Ramos (cell line): ENCODE results near the gene COL20A1.

Experiments
- in situ Hi-C: fragments of 300-500 bp; cut with MboI; formaldehyde crosslinking; loops from one replicate; pipeline ENCODE4 v1.14.3; 2022; ENCODE audit warnings: low sequenced_read_pairs; ENCODE audit not compliant: unreplicated experiment

The COL20A1 gene

DNA sequence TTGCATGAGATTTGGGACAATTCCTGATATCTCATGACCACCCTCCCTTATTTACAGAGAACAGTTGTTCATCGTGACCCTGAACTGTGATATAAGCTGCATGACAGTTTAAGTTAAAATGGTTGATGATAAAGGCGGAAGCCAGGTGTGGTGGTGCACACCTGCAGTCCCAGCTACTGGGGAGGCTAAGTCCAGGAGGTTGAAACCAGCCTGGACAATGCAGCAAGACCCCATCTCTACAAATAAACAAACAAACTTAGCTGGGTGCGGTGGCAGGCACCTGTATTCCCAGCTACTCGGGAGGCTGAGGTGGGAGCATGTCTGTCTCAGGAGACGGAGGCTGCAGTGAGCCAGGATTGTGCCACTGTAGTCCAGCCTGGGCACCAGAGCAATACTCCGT is 24.1 kb downstream of the COL20A1 start:
- in situ Hi-C loops = no loop called here

DNA sequence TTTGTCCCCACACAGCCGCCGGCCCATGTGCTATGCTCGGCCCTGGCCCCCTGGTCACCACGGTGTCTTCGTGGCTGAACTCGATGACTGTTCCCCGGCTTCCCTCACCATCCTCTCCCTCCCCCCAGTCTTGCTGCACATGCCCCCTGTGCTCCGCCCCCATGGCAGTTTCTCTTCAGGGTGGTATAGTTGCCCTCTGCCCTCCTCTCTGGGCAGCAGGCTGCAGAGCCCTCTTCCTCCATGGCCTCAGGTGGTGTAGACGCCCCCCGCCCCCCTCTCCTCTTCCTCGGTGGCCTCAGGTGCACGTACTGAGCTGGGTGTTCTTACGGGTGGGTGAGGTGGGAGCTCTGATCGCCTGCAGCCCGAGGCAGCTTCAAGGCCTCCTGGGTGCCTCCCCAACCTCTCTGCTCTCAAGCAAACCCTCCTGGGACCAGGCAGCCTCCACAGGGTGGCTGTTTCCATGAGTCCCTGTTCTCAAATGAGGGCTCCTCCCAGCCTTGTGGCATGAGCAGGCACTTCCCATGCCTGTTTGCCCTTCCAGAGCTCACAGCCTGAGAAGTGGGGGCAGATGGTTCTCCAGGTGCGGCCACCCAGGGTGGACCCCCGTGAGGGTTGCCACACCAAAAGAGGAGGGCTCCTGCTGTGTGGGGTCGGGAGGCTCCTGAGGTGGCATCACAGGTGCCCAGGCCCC is 24.8 kb downstream of the COL20A1 start:
- in situ Hi-C loops = no loop called here

DNA sequence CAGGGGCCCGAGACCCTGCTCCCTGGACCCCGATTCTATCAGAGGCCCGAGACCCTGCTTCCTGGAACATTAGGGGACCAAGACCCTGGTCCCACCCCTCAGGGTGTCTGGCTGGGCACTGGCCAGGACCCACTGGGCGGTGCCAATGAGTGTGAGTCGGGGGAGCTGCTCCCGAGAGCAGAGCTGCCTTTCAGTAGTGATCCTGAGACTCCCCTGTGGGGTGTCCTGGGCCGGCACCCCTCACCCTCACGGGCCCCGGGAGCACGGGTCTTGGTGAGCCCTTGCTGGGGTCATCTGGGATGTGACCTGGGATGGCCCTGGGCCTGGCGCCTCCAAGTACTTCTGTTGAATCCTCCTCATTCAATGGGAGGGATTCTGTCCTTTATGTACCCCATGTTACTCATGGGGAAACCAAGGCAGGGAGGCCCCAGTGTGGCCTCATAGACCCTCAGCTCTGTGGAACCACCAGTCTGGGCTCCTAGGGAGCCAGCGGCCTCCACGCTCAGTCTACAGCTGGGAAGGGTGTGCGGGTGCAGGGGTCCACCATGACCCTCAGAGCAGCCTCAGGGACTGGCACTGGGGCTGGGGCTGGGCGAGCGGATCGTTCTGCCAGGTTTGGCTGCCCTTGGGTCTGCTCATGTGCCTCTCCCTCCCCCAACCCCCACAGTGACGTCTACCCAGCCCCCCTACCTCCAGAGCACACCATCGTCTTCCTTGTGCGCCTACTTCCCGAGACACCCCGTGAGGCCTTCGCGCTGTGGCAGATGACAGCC is 25.6 kb downstream of the COL20A1 start:
- in situ Hi-C loops = no loop called here

DNA sequence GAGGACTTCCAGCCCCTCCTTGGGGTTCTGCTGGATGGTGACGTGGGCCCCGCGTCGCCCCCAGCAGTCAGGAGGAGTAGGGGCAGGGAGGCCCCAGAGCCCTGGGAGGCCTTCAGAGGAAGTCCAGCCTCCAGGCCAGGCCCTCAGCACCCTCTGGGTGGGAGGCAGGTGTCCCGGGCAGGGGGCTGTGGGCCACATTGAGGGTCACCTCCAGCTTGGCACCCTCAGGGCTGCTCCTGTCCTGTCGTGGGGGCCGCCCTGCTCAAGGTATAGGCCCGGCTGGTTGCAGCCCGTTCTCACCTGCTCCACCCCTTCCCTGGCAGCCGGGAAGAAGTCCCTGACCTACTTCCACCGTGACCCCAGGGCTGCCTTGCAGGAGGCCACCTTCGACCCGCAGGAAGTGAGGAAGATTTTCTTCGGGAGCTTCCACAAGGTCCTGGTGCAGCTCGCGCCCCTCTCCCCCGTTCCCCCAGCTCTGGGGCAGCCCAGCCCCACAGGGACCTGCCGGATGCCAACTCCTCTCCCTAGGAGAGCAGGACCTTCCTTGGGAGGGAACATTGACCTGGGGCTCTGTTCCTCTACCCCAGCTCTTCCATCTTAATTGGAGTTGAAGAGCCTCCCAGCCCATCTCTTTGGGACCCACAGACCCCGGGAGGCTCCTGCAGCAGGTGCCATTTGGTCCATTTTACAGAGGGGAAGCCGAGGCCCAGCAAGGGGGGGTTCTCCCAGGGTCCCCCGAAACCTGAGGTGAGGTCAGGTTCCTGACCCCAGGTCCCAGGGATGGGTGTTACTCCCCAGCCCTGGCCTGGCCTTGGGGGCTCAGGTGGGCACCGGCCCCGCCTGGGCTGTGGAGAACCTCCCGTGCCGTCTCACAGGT is 26.4 kb downstream of the COL20A1 start:
- in situ Hi-C loops = no loop called here

DNA sequence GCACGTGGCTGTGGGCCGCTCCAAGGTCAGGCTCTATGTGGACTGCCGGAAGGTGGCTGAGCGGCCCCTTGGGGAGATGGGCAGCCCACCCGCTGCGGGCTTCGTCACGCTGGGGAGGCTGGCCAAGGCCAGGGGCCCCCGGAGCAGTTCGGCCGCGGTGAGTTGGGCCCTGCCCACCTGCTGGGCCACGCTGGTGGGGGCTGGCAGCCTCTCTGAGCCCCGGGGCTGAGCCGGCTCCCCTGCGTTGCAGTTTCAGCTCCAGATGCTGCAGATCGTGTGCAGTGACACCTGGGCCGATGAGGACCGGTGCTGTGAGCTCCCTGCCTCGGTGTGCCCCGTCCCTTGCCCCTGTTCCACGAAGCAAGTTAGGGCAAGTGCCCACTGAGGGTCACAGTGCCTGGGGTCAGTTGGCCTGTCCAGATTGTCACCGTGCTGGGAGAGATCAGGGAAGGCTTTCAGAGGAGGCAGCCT is 27.1 kb downstream of the COL20A1 start:
- in situ Hi-C loops = no loop called here

DNA sequence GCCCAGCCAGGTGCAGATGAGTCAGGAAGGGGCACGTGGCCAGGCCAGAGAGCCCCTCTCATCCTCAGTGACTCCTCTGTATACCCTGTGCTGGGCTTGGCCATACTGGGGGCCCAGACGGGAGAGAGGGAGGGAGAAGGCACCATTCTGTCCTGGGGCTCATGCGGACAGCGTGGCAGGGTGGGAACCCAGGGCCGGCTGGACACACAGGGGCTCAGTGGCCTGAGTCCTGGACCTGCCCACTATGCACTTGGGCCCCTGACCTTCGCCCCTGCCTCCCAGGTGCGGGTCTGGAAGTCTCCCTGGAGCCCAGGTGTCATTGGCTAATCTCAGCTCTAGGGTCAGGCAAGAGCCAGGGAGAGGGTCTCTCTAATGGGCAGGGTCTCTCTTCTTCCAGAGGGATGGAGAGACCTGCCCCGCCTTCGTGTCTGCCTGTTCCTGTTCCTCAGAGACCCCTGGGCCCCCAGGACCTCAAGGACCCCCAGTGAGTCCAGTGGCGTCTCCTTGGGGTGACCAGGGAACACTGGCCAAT is 27.7 kb downstream of the COL20A1 start:
- in situ Hi-C loops = no loop called here

DNA sequence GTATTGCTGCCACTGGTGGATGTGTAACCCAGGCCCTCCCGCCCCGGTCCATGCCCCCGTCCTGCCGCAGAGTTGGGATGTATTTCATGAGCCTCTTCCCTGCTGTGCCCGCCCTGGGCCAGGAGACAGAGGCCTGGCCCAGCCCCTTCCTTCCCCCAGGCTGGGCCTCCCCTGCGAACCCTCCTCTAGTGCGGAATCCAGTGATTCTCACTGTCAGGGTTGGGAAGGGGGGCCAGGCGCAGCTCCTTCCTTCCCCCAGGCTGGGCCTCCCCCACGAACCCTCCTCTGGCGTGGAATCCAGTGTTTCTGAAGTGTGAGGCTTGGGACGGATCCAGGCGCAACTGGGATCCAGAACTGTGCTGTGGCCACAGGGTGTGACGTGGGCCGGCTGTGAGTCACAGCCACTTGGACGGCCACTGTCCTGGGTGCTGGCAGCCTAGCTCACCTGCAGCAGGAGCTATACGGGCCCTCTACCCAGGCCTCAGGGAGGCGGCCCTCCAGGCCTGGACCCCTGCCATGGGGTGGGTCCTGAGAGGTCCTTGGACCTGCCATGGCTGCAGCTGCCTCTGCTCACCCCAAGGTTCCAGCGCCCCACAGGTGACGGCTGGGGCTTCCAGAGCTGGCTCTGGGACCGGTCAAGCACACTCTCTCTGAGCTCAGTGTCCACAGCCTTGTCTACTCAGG is 28.3 kb downstream of the COL20A1 start:
- in situ Hi-C loops = no loop called here

DNA sequence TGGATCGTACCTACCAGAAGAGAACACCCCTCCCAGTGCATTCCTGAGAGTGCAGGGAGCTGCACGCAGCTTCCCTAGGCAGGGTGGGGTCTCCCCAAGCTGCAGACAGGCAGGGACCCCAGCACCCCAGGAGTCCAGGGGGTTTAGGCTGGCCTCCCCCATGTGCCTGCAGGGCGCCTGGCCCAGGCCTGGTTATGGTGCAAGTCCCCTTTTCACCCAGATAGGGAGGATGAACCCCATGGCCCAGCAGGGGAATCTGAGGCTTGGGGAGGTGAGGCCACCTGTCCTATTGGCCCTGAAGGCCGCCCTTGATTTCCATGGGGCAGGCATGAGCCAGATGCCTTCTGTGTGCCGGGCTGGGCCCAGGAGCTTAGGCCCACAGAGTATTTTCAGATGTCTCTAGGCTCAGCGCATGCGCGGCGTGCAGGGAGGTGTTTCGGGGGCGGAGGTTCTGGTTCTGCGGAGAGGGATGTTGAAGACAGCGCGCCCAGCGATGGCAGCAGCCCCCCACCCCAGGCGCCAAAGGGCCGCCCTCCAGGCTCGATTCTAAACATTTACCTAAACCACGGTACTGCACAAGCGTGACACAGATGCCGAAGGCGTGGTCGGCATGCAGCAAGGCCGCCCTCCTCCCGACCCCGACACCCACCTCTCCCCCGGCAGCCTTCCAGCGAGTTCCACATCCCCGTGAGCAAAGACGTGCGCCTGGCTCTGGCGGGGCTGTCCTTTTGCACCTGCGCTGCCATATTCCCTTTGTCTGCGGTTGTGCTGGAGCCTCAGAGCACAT is 29.4 kb downstream of the COL20A1 start:
- in situ Hi-C loops = no loop called here

DNA sequence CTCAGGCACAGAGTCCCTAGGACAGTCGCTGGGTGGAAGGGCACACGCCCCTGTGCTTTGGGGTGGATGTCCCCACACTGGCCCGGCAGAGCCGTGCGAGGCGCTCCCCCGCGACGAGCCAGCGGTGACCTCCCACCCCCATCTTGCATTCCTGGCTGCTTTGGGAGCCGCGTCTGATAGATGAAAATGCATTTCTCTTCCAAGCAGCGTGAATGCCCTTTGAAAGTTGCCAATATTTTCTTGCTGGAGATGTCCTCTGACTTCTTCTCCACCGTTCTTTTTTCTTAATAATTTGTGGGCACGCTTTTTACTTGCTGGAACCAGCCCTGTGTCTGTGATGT is 29.9 kb downstream of the COL20A1 start:
- in situ Hi-C loops = no loop called here

DNA sequence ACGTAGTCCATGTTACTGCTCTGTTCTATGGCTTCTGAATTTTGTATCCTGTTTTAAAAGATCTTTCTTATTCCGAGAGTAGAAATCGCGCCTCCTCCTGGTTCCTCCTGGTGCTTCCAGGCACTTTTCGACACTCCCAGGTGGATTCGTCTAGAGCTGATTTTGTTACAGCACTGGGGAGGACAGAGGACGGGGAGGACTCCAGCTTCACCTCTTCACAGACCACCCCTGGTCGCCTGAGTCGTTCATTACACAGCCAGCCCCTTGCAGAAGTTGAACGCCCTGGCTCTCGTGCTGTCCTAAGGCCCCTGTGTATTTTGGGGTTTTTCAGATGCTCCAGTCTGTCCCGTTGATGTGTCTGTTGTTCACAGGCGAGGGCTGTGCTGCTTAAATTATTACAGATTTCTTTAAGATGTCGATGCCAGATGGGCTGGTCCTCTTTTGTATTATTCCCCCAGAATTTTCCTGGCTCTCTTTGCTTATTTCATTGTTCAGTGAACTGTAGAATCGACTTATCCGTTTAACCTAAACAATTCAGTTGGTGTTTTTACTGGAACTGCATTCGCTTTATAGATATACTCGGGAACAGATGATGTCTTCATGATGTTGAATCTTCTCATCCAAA is 30.5 kb downstream of the COL20A1 start:
- in situ Hi-C loops = no loop called here

DNA sequence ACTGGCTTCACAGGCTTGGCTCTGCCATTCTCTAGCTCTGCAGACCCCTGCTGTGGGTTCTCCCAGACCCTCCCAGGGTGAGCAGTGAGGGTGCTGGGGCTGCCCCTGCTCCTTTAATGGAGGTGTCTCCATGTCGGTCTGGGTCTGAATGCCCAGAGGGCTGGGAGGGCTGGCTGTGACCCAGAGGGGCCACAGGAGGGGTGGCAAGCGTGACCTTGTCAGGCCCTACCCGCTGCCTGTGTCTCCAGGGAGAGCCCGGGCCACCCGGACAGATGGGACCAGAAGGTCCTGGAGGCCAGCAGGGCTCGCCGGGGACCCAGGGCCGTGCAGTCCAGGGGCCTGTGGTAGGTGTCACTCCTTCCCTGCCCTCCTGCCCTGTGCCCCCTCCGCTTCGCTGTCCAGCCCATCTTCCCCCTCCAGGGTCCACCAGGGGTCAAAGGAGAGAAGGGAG is 32.1 kb downstream of the COL20A1 start:
- in situ Hi-C loops = no loop called here

DNA sequence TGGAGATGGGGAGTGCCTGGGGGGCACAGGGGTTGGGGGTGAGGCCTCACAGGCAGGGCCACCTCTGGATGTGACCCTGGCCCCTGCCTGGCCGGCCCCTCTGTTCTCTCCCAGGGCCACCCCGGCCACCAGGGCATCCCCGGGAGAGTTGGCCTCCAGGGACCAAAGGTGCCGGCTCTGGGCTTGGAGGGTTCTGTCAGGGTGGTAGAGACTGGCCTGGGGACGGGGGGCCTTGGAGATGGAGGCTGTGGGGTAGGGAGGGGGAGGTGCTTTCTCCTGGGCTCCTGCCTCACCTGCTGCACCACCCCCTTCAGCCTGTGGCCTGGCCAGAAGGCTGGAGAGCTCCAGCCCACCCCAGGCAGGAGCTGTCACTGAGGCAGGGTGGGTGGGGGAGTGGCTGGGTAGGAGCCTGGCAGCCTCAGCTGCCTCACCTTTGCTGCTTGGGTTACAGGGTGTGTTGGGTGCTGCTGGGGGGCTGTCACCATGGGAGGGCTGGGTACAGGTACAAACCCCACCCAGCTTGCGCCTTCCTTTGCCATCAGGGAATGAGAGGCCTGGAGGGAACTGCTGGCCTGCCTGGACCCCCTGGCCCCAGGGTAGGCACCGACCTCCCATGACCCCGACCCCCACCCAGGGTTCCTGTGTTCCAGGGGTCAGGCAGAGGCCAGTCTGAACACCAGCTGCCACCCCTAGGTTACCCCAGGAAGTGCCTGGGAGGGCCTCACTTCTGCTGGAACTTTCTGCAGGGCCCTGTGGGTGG is 32.7 kb downstream of the COL20A1 start:
- in situ Hi-C loops = no loop called here

DNA sequence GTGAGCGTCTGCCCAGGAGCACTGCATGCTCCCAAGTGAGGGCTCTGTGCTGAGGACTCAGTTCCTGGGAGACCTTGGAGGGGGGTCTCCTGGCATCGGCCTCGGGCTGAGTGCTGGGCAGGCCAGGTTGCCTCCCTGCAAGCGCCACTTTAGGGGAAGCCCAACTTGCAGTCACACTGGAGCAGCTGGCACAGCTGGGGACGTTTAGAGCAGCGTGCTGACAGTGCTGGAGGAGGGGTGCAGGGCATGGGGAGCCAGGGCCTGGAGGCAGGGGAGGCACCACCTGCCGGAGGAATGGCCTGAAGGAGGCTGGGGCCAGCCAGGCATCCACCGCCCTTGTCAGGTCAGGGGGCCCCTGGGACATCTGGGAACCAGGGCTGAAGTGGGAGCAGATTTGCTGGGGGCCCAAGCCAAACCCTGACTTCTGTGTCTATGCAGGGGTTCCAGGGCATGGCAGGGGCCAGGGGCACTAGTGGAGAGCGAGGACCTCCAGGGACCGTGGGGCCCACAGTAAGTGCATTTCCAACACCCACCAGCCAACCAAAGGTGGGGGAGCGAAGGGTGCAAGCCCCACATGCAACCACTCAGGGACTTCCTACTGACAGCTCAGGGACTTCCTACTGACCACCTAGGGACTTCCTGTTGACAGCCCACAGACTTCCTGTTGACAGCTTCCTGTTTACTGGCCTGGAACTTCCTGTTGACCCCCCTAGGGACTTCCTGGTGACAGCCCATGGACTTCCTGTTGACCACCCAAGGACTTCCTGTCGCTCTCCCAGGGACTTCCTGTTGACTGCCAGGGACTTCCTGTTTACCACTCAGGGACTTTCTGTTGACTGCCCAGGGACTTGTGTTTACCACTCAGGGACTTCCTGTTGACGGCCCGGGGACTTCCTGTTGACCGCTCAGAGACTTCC is 33.6 kb downstream of the COL20A1 start:
- in situ Hi-C loops = no loop called here

DNA sequence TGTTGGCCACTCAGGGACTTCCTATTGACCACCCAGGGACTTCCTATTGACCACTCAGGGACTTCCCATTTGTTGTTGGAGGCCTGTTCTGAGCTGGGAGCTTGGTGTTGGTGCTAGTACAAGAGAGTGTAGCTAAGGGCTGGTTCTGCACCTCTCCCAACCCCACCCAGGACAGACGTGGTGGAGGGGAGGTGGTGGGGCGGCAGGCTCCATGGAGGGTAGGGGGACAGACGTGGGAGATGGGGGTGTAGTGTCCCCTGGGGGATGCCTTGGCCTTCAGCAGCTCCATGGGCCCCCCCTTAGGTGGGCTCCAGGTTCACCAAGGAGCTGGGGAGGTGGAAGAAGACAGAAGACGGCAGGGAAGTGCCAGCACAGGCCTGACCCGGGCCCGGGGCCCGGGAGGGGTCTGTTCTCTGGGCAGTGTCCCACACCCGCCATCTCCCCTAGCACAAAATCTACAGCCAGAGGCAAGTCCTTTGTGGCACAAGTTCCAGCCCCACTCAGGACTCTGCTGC is 34.3 kb downstream of the COL20A1 start:
- in situ Hi-C loops = no loop called here

DNA sequence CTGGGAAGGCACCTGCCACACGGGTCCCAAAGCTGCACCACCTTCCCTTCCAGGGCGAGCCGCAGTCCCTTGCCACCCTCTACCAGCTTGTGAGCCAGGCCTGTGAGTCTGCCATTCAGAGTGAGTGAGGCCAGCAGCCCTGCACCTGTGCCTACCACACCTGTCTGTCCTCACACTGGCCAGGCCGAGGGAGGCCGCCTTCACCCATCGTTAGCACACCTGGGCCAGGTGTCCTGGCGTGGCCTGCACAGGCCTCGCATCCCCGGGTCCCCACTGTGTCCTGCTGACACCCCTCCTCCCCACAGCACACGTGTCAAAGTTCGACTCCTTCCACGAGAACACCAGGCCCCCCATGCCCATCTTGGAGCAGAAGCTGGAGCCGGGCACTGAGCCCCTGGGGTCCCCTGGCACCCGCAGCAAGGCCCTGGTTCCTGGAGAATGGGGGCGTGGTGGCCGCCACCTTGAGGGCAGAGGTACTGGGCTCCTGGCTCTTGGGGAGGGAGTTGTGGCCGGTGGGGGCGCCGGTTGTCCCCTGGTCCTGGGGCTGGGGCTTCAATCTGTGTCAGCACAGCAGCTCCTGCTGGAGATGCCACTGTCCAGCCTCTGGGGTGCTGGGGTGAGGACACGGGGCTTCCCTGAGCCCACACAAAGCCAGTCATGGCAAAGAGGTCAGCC is 35.2 kb downstream of the COL20A1 start:
- in situ Hi-C loops = no loop called here

DNA sequence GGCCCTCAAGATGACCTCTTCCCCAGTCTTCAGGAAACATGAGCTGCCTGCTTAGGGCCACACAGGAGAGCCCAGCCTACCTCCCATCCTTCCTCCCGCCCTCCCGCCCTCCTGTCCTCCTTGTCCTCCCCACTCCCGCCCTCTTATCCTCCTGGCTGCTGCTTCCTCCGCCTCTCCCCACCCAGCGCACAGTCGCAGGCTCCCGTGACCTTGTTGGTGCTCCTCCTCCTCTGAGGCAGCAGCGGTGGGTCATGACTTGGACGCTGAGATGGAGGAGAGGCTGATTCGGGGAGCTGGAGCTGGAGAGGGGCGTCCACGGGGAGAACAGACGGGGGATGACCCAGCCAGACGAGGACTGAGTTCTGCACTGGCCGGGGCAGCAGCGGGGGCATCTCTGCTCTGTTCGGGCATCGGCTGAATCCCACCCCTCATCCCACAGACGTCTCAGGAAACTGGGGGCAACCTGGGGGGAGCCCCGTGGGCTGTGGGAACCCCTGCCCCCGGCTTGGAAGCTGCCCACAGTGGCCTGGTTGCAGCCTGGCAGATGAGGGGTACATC is 35.8 kb downstream of the COL20A1 start:
- in situ Hi-C loops = no loop called here
